Measurements from ENCODE around the gene KAZN.

Gene KAZN

DNA sequence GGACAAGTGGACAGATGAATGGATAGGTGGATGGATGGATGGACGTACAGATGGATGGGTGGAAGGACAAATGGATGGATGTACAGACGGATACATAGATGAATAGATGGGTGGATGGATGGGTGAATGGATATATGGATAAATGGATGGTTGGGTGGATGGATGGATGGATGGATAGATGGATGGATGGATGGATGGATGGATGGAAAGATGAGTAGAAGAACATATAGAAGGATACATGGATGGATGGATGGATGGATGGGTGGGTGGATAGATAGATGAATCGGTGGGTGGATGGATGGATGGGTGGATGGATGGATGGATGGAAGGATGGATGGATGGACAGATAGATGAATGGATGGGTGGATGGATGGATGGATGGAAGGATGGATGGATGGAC, 274.3 kb downstream of the KAZN start:
- DNase-seq, result no peak

- DNase-seq, result no peak
These were observed 275.2 kb downstream of the KAZN start for GRCh38 chr1:14873677-14874076.

DNA sequence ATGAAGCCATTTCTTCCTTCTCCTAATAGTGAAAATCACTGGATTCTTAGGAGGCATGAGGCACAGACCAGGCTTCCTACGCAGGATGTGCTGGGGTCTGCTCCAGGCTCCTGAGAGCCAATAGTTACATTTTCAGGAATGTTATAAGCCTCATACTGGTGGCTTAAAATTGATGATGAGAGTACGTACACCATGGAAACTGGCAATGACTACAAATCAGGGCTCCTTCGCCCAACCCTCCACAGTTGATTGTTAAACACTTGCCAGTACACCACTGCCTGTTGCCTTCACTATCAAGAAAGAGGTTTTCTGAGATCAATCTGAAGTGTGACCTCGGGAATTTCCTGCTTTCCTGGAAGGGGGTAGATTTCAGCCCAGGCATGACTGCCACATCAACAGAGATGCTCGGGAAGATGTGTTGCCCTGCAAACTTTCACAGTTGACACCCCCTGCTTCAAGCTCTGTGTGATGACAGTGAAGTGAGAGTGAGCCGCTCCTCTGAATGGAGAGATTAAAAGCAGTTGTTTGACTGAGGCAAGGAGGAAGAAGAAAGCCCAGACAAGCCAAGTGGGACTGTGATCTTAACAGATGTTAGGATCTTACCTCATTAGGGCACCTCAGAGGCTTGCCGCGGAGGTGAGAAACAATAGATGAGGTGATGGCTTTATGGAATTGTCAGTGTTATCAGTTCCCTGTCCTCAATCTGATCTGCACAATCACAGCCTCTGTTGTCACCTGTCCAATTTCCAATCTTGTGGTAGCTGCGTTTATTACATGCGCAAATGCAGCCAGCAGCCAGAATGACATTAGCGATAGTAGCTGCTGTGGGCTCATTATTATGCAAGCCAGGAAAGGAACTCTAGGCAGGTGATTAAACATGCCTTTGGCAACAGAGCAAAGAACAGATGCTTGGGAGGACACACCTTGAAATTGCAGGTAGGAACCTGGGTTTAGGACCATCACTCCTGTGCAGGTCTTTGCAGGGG, 277.3 kb downstream of the KAZN start:
- DNase-seq, result no peak

DNA sequence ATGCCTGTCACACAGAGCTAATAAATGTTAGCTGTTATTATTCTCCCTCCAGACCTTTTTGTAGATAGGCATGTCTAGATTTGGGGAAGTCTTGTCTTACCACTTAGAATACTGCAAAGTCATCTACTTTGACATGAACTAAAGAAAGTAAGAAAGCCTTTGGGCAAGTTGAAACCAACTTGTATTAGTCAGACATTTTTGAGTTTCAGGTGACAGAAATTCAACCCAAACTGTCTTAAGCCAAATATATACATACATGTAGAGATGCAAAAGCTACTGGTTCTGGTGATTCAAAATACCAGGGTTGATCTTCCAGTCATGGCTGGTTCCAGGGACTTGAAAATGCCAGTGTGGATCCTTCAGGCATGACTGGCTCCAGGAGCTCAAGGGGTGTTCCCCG, 278.3 kb downstream of the KAZN start:
- DNase-seq, result no peak

- DNase-seq, result no peak
These were observed 278.7 kb downstream of the KAZN start for GRCh38 chr1:14877224-14877623.

GRCh38 chr1:14878124-14878523, 279.6 kb downstream of the KAZN start:
- DNase-seq, result no peak

DNA sequence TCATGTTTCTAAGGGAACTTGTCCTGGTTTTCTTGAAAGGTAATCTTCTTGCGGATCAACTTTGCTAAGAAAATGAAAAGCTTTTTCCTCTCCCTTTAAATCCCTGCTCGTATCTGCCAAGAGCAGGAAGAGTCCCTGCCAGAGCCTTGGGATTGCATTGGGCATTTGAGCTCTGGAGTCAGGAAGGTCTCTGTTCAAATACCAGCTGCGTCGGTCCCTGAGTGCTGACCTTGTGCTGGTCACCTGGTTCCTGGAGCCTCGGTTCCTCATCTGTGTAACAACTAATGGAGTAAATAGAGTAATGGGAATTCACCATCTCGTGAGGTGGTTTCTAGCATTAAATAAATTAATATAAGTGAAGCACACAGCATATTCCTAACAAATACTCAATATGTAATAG, 280.5 kb downstream of the KAZN start:
- no peak for DNase-seq

GRCh38 chr1:14880456-14881316, 282.2 kb downstream of the KAZN start:
- no peak for DNase-seq

DNA sequence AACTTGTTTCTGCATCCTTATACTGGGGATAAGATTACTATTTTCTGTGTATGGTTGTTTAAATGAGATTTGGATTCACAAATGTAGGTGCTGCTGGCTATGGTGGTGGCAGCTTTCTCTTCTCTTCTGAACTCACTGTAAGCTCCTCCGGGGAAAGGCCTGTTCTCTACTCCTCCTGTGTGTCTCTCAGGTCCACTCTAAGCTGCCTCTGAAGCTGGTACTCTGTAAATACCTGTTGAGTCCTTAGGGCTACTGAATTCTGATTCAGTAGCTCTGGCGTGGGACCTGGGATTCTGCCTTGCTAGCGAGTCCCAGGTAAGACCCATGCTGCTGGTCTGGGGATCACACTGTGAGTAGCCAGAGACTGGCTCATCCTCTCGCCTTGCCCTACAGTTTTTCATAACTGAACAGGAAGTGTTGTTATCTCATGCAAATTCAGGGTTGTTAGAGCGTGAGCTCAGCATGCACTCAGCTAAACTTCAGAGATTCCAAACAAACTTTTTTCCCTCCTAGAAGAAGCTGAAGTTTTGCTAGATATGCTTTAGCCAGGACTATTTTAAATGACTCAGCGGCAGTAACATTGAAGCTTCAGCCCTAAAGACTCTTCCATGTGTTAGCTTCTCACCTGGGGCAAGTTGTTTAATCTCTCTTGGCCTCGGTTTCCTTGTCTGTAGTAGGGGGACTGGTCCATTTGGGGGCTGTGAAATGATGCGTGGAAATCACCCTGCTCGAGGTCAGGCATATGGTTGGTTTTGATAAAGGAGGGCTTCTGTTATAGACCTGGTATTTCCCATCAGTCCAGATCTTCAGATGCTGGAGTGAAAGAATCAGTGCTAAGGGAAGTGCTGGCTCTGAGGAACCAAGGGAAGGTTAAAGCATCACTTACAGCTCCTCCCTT, 283.5 kb downstream of the KAZN start:
- no peak for DNase-seq

DNA sequence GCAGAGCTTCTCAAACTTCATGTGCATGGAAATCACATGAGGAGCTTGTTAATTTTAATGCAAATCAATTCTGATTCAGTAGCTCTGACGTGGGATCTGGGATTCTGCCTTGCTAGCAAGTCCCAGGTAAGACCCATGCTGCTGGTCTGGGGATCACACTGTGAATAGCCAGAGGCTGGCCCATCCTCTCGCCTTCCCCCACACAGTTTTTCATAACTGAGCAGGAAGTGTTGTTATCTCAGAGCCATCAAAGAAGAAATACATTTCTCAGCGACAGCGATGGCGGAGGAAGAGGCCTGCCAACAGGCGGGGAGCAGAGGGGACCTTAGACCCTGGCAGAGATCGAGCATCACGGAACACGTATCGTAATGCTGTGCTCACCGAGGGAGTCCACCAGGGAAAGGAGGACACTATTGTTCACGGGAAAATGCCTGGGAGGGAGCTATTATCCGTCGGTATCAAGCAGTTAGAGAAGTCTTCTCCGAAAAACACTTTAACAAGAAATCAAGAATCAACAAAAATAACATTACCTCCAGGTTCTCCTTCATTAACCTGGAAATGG, 286.2 kb downstream of the KAZN start:
- no peak for DNase-seq

DNA sequence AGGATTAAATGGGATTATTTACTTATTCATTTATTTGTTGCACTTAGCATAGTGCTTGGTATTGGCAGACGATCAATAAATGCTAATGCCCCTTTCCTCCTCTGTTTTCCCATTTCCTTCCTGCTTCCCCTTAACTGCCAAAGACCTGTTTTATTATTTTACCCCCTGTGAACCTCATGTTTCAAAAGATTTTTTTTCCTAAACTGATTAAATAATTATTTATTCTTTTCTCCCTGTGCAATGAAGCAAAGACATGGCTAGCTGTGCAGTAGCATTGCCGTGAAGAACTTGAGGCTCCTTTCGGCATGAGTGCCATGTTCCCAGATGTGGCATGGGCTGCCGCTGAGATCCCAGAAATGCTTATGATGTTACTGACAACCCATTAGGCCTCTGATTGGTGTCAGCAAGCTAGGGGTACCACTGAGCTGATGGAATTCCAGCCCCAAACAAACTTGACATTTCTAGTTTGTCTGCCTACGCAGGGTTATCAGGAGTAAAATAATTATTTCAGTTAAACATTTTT, 288.6 kb downstream of the KAZN start:
- no peak for DNase-seq

GRCh38 chr1:14887764-14888350, 289.4 kb downstream of the KAZN start:
- no peak for DNase-seq

DNA sequence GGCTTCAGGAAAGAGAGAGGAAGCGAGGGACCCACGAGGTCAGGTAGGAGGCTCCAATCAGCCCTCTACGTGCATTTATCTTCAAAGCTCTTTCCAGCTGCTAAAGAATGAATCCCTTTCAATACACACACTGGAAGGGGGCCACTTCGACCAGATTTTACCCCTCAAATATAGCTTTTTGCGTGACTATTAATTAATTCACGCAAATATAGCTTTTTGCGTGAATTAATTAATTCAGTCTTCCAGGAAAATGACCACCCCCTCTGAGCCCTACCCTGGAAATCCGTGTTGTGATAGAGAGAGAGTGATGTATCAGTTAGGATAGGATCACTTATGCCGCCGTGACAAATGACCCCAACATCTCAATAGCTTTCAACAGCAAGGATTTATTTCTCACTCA, 289.9 kb downstream of the KAZN start:
- no peak for DNase-seq

- no peak for DNase-seq
These were observed 291.4 kb downstream of the KAZN start for GRCh38 chr1:14889825-14890440.

DNA sequence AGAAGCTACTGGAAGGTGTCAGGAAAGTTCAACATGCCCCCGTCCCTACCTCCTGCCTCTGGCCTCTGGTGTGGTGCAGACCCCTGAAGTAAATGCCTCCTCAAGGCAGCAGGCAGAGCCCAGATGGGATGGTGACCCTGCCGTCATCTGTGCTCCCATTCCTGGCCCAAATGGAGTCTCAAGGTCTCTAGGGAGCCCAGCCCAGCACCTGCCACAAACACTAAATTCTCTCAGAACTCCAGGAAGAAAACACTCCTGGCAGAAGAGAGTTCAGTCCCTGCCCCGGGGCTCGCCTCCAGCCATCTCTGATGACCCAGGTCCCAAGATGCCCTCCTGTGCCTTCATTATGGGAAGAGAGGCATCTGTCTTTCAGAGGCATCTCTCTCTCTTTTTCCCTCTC, 293.5 kb downstream of the KAZN start:
- DNase-seq, result no peak

DNA sequence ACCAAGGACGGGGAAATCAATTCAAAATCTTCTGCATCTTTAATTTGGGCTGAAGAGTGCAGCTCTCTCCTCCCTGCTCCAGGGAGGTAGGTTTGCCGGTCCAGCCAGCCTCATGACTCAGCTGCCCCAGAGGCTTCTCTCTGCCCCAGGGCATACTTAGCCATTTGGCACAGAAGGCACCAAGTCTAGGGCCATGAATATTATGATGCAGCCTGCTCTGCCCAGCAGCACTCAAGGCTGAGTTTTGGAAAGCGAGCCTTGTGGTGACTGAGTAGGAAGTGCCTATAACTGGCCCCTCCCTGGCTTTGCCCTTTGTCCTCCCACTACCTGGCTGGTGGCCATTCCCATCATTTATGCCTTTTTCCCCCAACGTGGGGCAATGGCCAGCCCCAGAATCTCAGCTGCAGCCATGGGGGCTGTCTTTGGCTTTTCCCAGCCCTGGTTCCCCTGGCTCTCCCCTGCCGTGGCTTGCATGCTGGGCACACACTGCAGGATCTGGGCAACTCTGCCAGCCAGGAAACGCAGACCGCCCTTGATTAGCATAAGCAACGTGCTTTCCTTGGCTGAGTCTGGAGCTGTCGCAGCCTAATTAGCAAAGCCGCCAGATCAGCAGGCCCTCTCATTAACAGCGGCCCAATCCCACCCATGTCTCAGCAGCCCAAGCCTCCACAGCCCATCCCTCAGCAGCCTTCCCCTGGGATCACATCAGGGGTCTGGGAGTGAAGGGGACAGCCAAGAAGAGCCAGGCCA, 296.5 kb downstream of the KAZN start:
- no peak for DNase-seq

GRCh38 chr1:14895727-14896126, 297.2 kb downstream of the KAZN start:
- DNase-seq, result no peak

DNA sequence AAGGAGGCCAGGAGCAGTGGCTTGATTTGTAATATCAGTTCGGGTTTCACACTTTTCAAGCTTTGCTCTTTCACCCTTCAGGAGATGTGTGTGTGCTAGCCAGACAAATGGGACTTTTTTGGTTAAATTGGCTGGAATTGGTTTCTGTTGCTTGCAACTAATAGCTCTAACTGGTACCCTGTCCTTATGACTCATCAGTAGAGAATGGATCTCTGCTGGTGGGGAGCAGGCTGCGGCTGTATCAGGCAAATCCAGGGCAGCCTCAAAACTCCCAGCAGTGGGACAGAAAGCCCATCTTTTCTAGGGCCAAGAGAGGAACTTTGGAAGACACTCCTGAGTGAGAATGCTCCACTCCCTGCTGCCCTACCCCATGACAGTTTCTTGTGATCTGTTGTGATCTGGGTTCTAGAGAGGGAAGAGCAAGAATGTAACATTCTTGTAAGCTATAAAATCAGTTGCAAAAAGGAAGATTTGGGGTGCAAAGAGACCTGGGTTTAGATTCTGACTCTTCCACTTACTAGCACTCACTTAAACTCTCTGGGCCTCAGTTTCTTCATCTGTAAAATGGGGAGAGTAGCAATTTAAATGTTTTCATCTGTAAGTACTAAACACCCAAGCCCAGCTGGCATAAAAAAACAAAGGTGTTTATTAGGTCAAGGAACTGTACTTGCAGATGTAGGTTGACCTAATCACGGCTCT, 298.0 kb downstream of the KAZN start:
- DNase-seq, result no peak

DNA sequence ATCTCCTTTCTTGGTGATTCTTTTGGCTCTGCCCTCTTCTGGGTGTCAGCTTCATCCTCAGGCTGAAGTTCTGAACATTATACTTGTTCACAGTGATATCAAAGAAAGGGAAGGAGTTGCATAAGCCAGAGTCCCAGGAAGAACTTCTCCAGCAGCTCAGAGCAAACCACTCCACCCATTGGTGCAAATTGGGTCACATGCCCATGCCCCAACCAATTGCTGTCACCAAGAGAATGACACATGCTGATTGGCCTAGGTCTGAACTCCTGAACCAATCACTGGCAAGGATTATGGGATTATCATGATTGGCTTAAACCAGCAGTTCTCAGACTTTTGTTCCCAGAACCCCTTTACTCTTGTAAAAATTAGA, 298.6 kb downstream of the KAZN start:
- DNase-seq, result peak; percentile 35

GRCh38 chr1:14897547-14897946, 299.1 kb downstream of the KAZN start:
- DNase-seq, result no peak

All from MV-4-11 (cell line).